Activated CD4-positive, CD25-positive, alpha-beta regulatory T cell treated with anti-CD3 and anti-CD28 coated beads, Interleukin-2, amount 50 U/mL, for 24 hours (primary cell): ENCODE results near the gene ZNF586.

Experiments
- ATAC-seq, 2 donors: fragments of 150-1000 bp; cut with Tn5 transposase; one replicate each; pipeline ENCODE4 v1.10.0; 2021; ENCODE audit warnings: mild to moderate bottlenecking in 1 of 2, moderate library complexity in 1 of 2

ZNF586 gene

DNA sequence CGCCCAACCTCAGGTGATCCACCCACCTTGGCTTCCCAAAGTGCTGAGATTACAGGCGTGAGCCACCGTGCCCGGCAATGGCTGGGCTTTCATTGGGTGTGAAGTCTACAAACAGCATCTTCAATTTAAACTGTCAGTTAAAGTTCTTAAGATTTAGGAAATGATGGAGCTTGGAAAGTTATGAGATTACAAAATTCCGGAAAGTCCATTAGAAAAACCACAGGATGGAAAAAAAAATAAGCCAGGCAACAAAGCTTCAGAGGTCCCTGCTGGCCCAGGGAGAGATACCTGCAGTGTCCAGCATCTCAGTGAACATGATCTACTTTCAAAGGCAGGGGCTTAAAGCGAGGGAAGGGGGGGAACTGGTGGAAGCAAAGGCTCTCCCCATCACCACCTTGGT, 56.0 kb downstream of the ZNF586 start:
- no peak for ATAC-seq

DNA sequence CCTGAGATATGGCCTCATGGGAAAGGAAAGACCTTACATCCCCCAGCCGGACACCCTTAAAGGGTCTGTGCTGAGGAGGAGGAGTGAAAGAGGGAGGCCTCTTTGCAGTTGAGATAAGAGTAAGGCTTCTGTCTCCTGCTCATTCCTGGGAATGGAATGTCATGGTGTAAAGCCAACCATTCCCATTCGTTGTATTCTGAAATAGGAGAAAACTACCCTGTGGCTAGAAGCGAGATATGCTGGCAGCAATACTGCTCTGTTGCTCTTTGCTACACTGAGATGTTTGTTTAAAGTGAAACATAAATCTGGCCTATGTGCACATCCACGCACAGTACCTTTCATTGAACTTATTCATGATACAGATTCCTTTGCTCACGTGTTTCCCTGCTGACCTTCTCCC, 59.8 kb downstream of the ZNF586 start:
- no peak for ATAC-seq

DNA sequence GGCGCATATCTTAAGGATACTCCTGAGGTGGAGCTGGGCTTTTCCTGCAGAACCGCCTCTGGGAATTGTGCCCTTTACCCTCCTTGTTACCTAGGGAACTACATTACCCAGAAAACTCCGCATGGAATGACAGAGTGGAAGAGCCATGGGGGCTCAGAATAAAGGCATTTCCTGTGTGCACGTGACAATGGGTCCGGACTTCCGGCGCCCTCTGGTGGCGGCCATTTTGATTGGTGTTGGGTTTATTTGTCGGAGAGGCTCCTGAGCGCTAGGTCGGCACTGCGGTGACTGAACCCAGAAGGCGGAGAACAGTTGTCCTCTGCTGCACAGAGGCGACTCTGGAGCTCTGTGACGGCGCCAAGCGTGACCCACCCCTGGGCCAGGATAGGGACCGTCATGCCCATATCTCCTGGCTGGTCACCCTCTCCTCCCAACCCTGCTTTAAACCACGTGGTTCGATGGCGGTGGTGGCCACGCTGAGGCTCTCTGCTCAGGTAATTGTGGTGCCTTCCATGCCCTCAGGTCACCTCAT, 60.7 kb downstream of the ZNF586 start, which contains the start of gene ZNF587B:
Gene ZNF587B, plus strand, starts transcription at position 229 of the 532 bp plus-strand sequence. Its CDS starts 230 bp downstream, at position 459.
- ATAC-seq = no peak
